MM.1S (cell line): ENCODE results near the gene IRF8.

ENCODE experiments used
- DNase-seq: peaks from one replicate; pipeline ENCODE4 v3.0.0-alpha.2; 2015
- H2AFZ ChIP-seq: fragments of 300-600 bp; sonication (generic); 2 replicates; pipeline ENCODE4 v1.6.0; 2016; ENCODE audit warnings: antibody characterized with exemption, low read length
- H3F3A ChIP-seq: fragments of 300-600 bp; sonication (generic); 2 replicates; pipeline ENCODE4 v1.6.1; 2016; ENCODE audit warnings: mild to moderate bottlenecking, antibody characterized with exemption, low read length, moderate library complexity, mixed read lengths; ENCODE audit not compliant: insufficient read depth
- H3K27ac ChIP-seq: fragments of 300-600 bp; sonication (generic); 2 replicates; pipeline ENCODE4 v1.5.1; 2016; ENCODE audit warnings: mild to moderate bottlenecking, low read length
- H3K27me3 ChIP-seq: fragments of 300-600 bp; sonication (generic); replicated peaks from 2 replicates; pipeline ENCODE4 v1.6.0; 2016; ENCODE audit warnings: low read length; ENCODE audit not compliant: insufficient read depth
- H3K36me3 ChIP-seq: fragments of 300-600 bp; sonication (generic); replicated peaks from 2 replicates; pipeline ENCODE4 v1.6.1; 2016; ENCODE audit warnings: mild to moderate bottlenecking, low read length, mixed read lengths; ENCODE audit not compliant: insufficient read depth
- H3K4me1 ChIP-seq: fragments of 300-600 bp; sonication (generic); 2 replicates; pipeline ENCODE4 v1.6.1; 2016; ENCODE audit warnings: low read length, mixed read lengths
- H3K4me2 ChIP-seq: fragments of 300-600 bp; sonication (generic); 2 replicates; pipeline ENCODE4 v1.6.0; 2016; ENCODE audit warnings: low read depth, low read length
- H3K4me3 ChIP-seq: fragments of 300-600 bp; sonication (generic); 2 replicates; pipeline ENCODE4 v1.5.1; 2016; ENCODE audit warnings: low read length, mixed read lengths
- H3K79me2 ChIP-seq: fragments of 300-600 bp; sonication (generic); 2 replicates; pipeline ENCODE4 v1.6.1; 2016; ENCODE audit warnings: mixed run types, low read length, mixed read lengths
- H3K9ac ChIP-seq: fragments of 300-600 bp; sonication (generic); 2 replicates; pipeline ENCODE4 v1.6.1; 2016; ENCODE audit warnings: low read length, mixed read lengths
- H3K9me2 ChIP-seq: fragments of 300-600 bp; sonication (generic); replicated peaks from 2 replicates; pipeline ENCODE4 v1.6.1; 2016; ENCODE audit warnings: mild to moderate bottlenecking, low read length, mixed read lengths; ENCODE audit not compliant: insufficient read depth
- H3K9me3 ChIP-seq: fragments of 300-600 bp; sonication (generic); replicated peaks from 2 replicates; pipeline ENCODE4 v1.6.1; 2016; ENCODE audit warnings: mild to moderate bottlenecking, low read length, mixed read lengths; ENCODE audit not compliant: insufficient read depth
- H4K20me1 ChIP-seq: fragments of 300-600 bp; sonication (generic); 2 replicates; pipeline ENCODE4 v1.6.1; 2016; ENCODE audit warnings: mild to moderate bottlenecking, low read length, moderate library complexity, mixed read lengths; ENCODE audit not compliant: insufficient read depth
- CTCF ChIP-seq: fragments of 300-600 bp; sonication (generic); IDR thresholded peaks from 2 replicates; pipeline ENCODE4 v1.5.1; 2016; ENCODE audit warnings: antibody characterized with exemption, low read length, mixed read lengths
- EZH2 ChIP-seq: fragments of 300-600 bp; sonication (generic); optimal IDR thresholded peaks from 2 replicates; pipeline ENCODE3; 2017; ENCODE audit warnings: low read depth, mild to moderate bottlenecking, antibody characterized with exemption, low read length, mixed read lengths
- EZH2phosphoT487 ChIP-seq: fragments of 300-600 bp; sonication (generic); IDR thresholded peaks from 2 replicates; pipeline ENCODE4 v1.6.1; 2018; ENCODE audit warnings: antibody characterized with exemption, low read length

IRF8 gene

GRCh38 chr16:85869206-85869605, 29.8 kb upstream of the IRF8 start:
- H3K27me3 ChIP-seq: peaks cover 76% of the 10 kb centered on the region
- no peaks in the 10 kb centered on the region for H3K36me3 ChIP-seq
- no peak overlapping the region for H3K9ac ChIP-seq
- no peak overlapping the region for H3K4me3 ChIP-seq
- no peaks in the 10 kb centered on the region for H3K79me2 ChIP-seq
- no peaks in the 10 kb centered on the region for H3K4me1 ChIP-seq
- H4K20me1 ChIP-seq: no peaks in the 10 kb centered on the region
- no peaks in the 10 kb centered on the region for H3F3A ChIP-seq
- H3K27ac ChIP-seq: no peak overlapping the region
- no peaks in the 10 kb centered on the region for H3K9me2 ChIP-seq
- no peaks in the 10 kb centered on the region for H3K9me3 ChIP-seq
- H2AFZ ChIP-seq: no peak overlapping the region
- no peak overlapping the region for H3K4me2 ChIP-seq
- no peak for TF ChIP-seq EZH2
- TF ChIP-seq CTCF: no peak
- no peak for TF ChIP-seq EZH2phosphoT487
- DNase-seq: no peak

DNA sequence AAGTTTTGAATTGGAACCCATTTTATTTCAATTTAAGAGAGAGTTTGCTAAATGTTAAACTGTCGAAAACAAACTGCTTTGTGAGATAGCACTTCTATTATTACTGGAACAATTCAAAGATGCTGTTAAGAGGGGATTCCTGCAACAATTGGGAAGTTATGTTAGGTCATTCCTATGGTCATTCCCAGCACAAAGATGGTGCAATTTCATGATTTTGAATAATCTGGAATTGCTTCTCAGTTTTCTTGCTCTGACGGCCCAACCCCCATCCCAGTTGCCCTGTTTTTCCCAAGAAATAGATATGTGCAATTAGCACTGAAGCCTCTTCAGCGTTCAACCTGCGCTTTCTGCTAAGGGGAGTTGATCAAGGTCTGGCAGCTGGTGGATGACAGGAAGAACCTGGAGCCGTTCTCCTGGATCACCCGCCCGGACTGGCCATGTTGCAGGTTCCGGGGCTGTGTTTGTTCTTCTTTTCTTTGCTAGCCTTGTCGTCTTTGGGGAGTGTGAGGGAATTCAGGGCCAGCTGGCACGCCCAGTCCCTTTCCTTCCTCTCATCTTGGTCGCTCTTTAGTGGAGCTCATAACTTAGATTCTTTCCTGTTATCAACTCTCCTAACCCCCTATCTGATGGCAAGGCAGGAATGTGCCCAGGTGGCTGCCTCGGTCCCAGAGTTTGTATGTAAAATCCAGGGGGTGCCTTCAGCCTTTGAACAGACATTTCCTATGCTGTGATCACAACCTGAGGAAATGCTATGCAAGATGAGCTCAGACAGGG, 29.0 kb upstream of the IRF8 start:
- DNase-seq: no peak
- Histone ChIP-seq H3K9me3 (no peaks in the 10 kb centered on the region), H4K20me1 (no peaks in the 10 kb centered on the region), H3K4me3 (no peak overlapping the region), H3K79me2 (no peaks in the 10 kb centered on the region), H3K27me3 (peaks cover 73% of the 10 kb centered on the region), H3K9me2 (no peaks in the 10 kb centered on the region), H3K4me2 (no peak overlapping the region), H3F3A (no peaks in the 10 kb centered on the region), H3K4me1 (no peaks in the 10 kb centered on the region), H2AFZ (no peak overlapping the region), H3K36me3 (no peaks in the 10 kb centered on the region), H3K27ac (no peak overlapping the region), H3K9ac (no peak overlapping the region)
- no peak for TF ChIP-seq CTCF
- no peak for TF ChIP-seq EZH2
- TF ChIP-seq EZH2phosphoT487: no peak

- H3K4me3 ChIP-seq: no peak overlapping the region
- H3K9me3 ChIP-seq: no peaks in the 10 kb centered on the region
- peaks cover 62% of the 10 kb centered on the region for H3K27me3 ChIP-seq
- H3K36me3 ChIP-seq: no peaks in the 10 kb centered on the region
- no peaks in the 10 kb centered on the region for H3K4me1 ChIP-seq
- no peaks in the 10 kb centered on the region for H3K9me2 ChIP-seq
- no peak overlapping the region for H3K9ac ChIP-seq
- H3K27ac ChIP-seq: no peak overlapping the region
- no peaks in the 10 kb centered on the region for H3F3A ChIP-seq
- no peak overlapping the region for H2AFZ ChIP-seq
- no peaks in the 10 kb centered on the region for H3K79me2 ChIP-seq
- TF ChIP-seq EZH2phosphoT487 (no peak), EZH2 (no peak), CTCF (no peak)
- H3K4me2 ChIP-seq: no peak overlapping the region
- no peaks in the 10 kb centered on the region for H4K20me1 ChIP-seq
- no peak for DNase-seq
Observed at GRCh38 chr16:85871756-85872155, 27.2 kb upstream of the IRF8 start.
